ENCODE data around the gene REM2. TPM values are rescaled to one million over a fixed set of nuclear protein-coding genes. Genes with fewer than 3 reads are reported as not detected.

Gene REM2
- total RNA-seq, 1 donor from 2014 or later = 1.4 TPM

- no peak for DNase-seq (ENCODE audit: low spot score)
Observed at GRCh38 chr14:22872833-22873520, 10.0 kb upstream of the REM2 start.

DNA sequence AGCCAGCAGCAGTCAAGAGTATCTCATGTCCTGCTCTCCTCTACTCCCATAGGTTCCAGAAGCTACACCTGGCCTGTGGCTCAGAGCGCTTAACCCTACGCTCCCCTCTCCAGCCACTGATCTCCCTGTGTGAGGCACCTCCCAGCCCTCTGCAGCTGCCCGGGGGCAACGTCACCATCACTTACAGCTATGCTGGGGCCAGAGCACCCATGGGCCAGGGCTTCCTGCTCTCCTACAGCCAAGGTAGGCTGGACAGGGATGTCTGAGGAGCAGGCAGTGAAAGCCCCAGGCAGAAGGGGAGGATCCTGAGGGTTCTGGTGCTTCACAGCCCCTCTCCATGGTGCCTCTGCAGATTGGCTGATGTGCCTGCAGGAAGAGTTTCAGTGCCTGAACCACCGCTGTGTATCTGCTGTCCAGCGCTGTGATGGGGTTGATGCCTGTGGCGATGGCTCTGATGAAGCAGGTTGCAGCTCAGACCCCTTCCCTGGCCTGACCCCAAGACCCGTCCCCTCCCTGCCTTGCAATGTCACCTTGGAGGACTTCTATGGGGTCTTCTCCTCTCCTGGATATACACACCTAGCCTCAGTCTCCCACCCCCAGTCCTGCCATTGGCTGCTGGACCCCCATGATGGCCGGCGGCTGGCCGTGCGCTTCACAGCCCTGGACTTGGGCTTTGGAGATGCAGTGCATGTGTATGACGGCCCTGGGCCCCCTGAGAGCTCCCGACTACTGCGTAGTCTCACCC, 7.8 kb upstream of the REM2 start:
- no peak for DNase-seq (ENCODE audit: low spot score)

GRCh38 chr14:22875748-22876319, 7.2 kb upstream of the REM2 start:
- DNase-seq (ENCODE audit: low spot score) = no peak

DNA sequence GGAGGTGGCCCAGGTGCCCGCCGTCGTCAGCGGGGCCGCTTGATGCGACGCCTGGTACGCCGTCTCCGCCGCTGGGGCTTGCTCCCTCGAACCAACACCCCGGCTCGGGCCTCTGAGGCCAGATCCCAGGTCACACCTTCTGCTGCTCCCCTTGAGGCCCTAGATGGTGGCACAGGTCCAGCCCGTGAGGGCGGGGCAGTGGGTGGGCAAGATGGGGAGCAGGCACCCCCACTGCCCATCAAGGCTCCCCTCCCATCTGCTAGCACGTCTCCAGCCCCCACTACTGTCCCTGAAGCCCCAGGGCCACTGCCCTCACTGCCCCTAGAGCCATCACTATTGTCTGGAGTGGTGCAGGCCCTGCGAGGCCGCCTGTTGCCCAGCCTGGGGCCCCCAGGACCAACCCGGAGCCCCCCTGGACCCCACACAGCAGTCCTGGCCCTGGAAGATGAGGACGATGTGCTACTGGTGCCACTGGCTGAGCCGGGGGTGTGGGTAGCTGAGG, 6.0 kb upstream of the REM2 start:
- DNase-seq (ENCODE audit: low spot score) = no peak

DNA sequence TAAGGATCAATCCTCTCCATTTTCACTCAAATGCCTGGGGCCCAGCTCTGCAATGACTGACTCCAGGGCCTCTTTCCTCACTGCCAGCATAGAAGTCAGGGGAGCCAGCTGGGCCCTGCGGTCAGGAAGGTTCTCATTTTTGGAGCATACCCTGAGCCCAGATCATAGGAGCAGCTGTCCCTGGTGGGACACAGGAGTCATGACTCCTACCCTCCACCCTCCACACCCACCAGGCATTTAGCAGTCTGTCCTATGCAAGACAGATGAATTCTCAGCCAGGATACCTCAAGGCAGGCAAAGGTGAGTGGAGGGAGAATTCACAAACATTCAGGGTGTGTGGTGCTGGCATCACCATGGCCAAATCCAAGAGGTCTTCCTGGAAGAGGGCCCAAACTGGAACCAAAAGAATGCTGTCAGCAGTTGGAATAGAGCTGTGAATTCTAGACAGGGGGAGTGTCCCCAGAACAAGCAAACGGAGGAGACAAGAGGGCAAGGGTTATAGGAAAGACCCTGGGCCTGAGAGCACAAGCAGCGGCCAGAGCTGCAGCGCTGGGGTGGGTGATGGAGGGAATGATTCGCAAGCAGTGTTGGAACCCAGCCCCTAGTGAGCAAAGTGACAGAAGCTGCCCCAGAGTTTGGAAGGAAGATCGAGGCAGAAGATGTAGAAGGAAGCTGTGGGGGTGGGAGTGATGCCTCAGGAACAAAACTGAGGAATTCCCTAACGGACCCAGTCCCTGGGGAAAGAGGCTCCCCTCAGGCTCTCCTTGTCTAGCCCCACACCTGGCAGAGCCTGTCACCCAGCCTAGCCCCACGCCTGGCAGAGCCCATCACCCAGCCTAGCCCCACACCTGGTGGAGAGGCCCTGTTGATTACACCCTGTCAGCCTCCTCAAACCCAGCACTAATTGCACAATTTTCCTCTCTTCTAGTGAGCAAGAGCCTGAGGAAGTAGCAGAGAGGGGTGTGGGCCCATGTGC, 4.5 kb upstream of the REM2 start:
- no peak for DNase-seq (ENCODE audit: low spot score)

- no peak for DNase-seq (ENCODE audit: low spot score)
Observed at GRCh38 chr14:22882064-22882463, 958 bp upstream of the REM2 start.

GRCh38 chr14:22882529-22883172, 371 bp upstream of the REM2 start:
- DNase-seq (ENCODE audit: low spot score) = peak; percentile 58

DNA sequence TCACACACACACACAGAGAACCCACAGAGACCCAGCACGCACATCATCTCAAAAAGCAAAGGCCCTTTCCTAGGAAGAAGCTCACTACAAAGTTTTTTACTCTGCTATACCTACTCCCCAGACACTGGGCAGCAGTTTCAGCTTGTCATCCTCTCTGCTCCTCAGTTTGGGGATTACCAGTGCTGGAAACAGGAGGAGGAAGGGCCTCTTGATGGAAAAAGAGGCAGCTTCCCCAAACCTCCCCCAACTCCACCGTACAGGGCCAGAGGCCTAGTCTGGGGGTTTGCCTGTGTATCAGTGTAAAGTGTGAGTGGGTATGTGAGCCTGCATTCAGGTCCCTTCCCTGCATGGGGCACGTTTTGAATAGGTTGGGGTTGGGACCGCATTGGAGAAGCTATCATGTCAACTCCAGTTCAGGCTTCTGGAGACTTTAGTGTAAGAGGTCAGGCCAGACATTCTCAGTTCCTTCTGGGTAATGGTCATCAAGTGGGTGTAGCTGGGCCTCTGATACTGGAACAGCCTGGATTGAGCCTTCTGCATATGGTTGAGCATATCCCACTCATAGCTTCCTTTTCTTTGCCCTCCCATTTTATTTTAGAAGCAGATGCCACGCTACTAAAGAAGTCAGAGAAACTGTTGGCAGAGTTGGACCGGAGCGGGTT, 1.2 kb downstream of the REM2 start:
- DNase-seq (ENCODE audit: low spot score) = no peak

DNA sequence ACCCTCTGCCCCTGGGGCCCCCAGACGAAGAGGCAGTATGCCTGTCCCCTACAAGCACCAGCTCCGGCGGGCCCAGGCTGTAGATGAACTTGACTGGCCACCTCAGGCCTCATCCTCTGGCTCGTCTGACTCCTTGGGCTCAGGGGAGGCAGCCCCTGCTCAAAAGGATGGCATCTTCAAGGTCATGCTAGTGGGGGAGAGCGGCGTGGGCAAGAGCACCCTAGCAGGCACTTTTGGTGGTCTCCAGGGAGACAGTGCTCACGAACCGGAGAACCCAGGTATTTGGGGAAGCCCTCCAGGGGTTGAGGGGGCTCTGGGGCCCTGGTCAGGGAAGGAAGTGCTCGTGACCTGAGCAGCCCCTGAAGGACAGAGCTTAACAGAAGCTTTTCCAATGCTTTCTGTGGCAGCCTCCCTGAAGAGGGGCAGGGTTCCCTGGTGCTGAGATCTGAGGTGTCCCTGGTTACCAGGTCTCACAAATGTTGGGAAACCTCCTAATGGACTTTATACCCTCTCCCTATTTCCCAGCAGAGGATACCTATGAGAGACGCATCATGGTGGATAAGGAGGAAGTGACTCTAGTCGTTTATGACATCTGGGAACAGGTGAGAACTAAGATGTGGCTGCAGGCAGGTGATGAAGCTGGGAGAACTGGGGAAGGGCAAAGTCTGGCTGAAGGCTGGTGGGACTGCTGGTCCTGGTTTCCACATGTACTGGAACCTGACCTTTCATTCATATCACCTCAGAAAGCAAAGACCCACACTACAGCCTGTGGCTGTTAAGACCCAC, 1.9 kb downstream of the REM2 start:
- no peak for DNase-seq (ENCODE audit: low spot score)

GRCh38 chr14:22885975-22886374, 3.0 kb downstream of the REM2 start:
- DNase-seq (ENCODE audit: low spot score) = no peak

DNA sequence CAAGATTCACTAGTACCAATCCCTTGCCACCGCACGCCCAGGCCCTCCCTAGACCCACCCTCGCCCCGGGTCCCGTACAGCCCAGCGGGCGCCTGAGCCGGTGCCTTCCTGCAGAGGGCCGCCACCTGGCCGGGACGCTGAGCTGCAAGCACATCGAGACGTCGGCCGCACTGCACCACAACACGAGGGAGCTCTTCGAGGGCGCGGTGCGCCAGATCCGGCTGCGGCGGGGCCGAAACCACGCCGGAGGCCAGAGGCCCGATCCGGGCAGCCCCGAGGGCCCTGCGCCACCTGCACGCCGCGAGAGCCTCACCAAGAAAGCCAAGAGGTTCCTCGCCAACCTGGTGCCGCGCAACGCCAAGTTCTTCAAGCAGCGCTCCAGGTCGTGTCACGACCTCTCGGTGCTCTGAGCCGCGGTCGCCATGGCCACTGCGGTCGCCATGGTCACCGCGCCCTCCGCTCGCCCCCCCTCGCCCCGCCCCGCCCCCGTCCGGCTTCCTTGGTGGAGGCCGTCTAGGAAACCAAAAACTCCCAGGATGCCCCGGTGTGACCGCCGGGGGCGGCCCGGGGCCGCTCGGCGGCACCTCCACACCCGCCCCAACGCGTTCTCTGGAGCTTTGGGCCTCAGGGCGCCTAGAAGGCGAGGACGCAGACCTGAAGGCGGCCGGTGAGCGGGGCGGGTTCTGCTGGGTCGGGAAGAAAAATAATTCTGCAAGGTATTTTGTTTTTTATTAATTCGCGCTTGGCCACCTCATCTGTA, 3.7 kb downstream of the REM2 start:
- peak; percentile 77 for DNase-seq (ENCODE audit: low spot score)

DNA sequence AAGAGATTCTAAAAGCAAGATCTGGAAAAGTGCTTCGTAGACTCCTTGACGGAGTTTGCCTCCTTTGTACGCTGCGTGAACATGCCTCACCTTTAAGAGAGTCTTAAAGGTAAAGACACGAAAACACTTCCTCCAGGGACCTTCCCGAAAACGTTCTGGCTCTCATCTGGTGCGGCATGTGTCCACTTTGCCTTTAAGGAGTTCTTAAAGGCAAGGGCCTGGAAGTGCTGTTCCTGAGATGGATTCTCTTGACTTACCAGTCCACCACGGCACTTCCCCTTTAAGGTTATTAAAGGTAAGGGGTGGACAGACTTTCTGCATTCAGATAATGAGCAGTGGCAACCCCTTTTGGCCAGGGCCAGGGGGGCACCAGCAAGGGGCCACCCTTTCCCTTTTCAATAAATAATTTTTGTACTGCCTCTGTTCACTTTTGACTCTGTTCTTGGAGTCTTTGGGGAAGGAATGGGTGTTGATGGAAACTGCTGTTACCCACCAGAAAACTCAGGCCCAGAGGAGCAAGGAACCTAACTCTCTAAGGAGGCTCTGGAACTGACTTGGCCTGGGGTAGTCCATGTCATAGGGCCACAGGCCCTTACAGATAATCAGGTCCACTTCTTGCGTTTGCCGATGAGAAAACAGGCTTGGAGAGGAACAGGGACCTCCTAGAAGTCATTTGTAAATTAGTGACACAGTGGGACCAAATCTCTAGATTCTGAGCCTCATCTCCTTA, 4.4 kb downstream of the REM2 start:
- DNase-seq (ENCODE audit: low spot score) = peak; percentile 79

DNA sequence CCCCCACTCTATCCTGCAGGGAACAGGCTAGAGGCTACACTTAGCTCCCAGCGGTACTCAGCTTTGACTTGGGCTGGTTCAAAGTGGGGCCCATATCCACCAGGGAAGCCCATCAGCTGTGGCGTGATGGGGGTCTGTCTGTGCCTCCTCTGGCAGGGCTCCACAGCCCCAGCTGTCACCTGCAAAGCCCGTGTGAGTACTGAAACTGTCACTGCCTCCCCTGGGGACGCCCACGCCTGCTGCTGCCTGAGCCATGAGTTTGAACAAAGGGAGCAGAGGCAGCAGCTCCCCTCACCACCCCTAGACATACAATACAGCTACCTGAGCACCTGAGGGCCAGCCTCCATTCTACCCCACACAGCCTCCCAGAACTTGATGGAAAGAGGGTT, 5.0 kb downstream of the REM2 start:
- no peak for DNase-seq (ENCODE audit: low spot score)

- DNase-seq (ENCODE audit: low spot score) = no peak
Observed at GRCh38 chr14:22888662-22889061, 5.6 kb downstream of the REM2 start.

DNA sequence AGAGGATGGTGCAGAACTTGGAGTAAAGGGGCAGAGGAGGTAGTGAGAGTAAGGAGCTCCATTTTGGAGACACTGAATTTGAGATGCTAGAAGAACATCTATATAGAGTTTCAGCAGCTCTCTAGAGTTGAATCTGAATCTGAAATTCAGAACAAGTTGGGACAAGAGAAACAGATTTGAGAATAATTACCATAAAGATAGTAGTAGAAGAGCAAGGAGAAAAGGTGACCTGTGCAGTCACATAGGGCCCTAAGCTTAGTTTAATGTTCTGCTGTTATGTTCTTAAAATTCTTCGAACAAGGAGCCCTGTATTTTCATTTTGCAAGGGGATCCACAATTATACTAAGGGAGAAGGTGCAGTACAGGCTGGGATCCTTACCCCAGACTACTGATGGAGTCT, 7.4 kb downstream of the REM2 start:
- DNase-seq (ENCODE audit: low spot score) = no peak

- no peak for DNase-seq (ENCODE audit: low spot score)
Observed at GRCh38 chr14:22892488-22892887, 9.5 kb downstream of the REM2 start.

- no peak for DNase-seq (ENCODE audit: low spot score)
Observed at GRCh38 chr14:22893706-22894105, 10.7 kb downstream of the REM2 start.

GRCh38 chr14:22895402-22895801, 12.4 kb downstream of the REM2 start:
- no peak for DNase-seq (ENCODE audit: low spot score)

Measured in mucosa of gallbladder (tissue), 1 donor.